Measurements from ENCODE around the gene RAB11FIP3. TPM values are rescaled to one million over a fixed set of nuclear protein-coding genes. Genes with fewer than 3 reads are reported as not detected.

RAB11FIP3 gene
- total and polyA plus RNA-seq, 4 donors: 22.0 to 68.8 (median 61.9) TPM

- no peaks in the 10 kb centered on the region for H3K36me3 ChIP-seq (ENCODE audit: control insufficient read depth in 1 of 2, insufficient read depth in 2 of 2, low read length in 1 of 2)
- no peak overlapping the region for H3K27ac ChIP-seq (ENCODE audit: low read depth in 1 of 2, low read length in 2 of 2)
- H3K4me3 ChIP-seq (ENCODE audit: low read length in 2 of 2): no peak overlapping the region
- intact Hi-C loops (cut with DNase I): no loop called here
- no peak for DNase-seq
- ATAC-seq (ENCODE audit: low FRiP score): no peak
- no peaks in the 10 kb centered on the region for H3K27me3 ChIP-seq (ENCODE audit: control insufficient read depth in 1 of 2, insufficient read depth in 2 of 2, low read length in 1 of 2)
- no peaks in the 10 kb centered on the region for H3K9me3 ChIP-seq (ENCODE audit: control insufficient read depth, low read length)
- no peaks in the 10 kb centered on the region for H3K4me1 ChIP-seq (ENCODE audit: control insufficient read depth in 1 of 2, insufficient read depth in 2 of 2, low read length in 2 of 2)
- WGBS, 2 donors: 77 to 80% methylated on average over 29 to 30 of the region's 30 CpGs
These were observed 108.1 kb downstream of the RAB11FIP3 start for GRCh38 chr16:533391-534123.

GRCh38 chr16:534135-534534, 108.7 kb downstream of the RAB11FIP3 start:
- Histone ChIP-seq H3K27me3 (ENCODE audit: control insufficient read depth in 1 of 2, insufficient read depth in 2 of 2, low read length in 1 of 2) (no peaks in the 10 kb centered on the region), H3K4me1 (ENCODE audit: control insufficient read depth in 1 of 2, insufficient read depth in 2 of 2, low read length in 2 of 2) (no peaks in the 10 kb centered on the region), H3K27ac (ENCODE audit: low read depth in 1 of 2, low read length in 2 of 2) (no peak overlapping the region), H3K4me3 (ENCODE audit: low read length in 2 of 2) (no peak overlapping the region), H3K36me3 (ENCODE audit: control insufficient read depth in 1 of 2, insufficient read depth in 2 of 2, low read length in 1 of 2) (no peaks in the 10 kb centered on the region), H3K9me3 (ENCODE audit: control insufficient read depth, low read length) (no peaks in the 10 kb centered on the region)
- no peak for DNase-seq
- ATAC-seq (ENCODE audit: low FRiP score): no peak
- 85 to 89% methylated on average over 21 of the region's 21 CpGs for WGBS, 2 donors
- intact Hi-C loops (cut with DNase I): no loop called here

- H3K9me3 ChIP-seq (ENCODE audit: control insufficient read depth, low read length): no peaks in the 10 kb centered on the region
- ATAC-seq (ENCODE audit: low FRiP score): no peak
- H3K36me3 ChIP-seq (ENCODE audit: control insufficient read depth in 1 of 2, insufficient read depth in 2 of 2, low read length in 1 of 2): no peaks in the 10 kb centered on the region
- no peak for DNase-seq
- no peaks in the 10 kb centered on the region for H3K4me1 ChIP-seq (ENCODE audit: control insufficient read depth in 1 of 2, insufficient read depth in 2 of 2, low read length in 2 of 2)
- WGBS, 2 donors: 93 to 94% methylated on average over 27 of the region's 27 CpGs
- H3K4me3 ChIP-seq (ENCODE audit: low read length in 2 of 2): no peak overlapping the region
- no peak overlapping the region for H3K27ac ChIP-seq (ENCODE audit: low read depth in 1 of 2, low read length in 2 of 2)
- intact Hi-C loops (cut with DNase I): no loop called here
- H3K27me3 ChIP-seq (ENCODE audit: control insufficient read depth in 1 of 2, insufficient read depth in 2 of 2, low read length in 1 of 2): no peaks in the 10 kb centered on the region
These were observed 109.5 kb downstream of the RAB11FIP3 start for GRCh38 chr16:534856-535445.

GRCh38 chr16:535446-536405, 110.3 kb downstream of the RAB11FIP3 start:
- no peak overlapping the region for H3K27ac ChIP-seq (ENCODE audit: low read depth in 1 of 2, low read length in 2 of 2)
- no peaks in the 10 kb centered on the region for H3K4me1 ChIP-seq (ENCODE audit: control insufficient read depth in 1 of 2, insufficient read depth in 2 of 2, low read length in 2 of 2)
- 89 to 90% methylated on average over 35 to 39 of the region's 39 CpGs for WGBS, 2 donors
- no peaks in the 10 kb centered on the region for H3K36me3 ChIP-seq (ENCODE audit: control insufficient read depth in 1 of 2, insufficient read depth in 2 of 2, low read length in 1 of 2)
- no peak overlapping the region for H3K4me3 ChIP-seq (ENCODE audit: low read length in 2 of 2)
- no peaks in the 10 kb centered on the region for H3K27me3 ChIP-seq (ENCODE audit: control insufficient read depth in 1 of 2, insufficient read depth in 2 of 2, low read length in 1 of 2)
- intact Hi-C loops (cut with DNase I): no loop called here
- H3K9me3 ChIP-seq (ENCODE audit: control insufficient read depth, low read length): no peaks in the 10 kb centered on the region
- DNase-seq (no peak), ATAC-seq (ENCODE audit: low FRiP score) (no peak)

- WGBS, 2 donors: 90 to 94% methylated on average over 17 of the region's 17 CpGs
- no peak for DNase-seq
- Histone ChIP-seq H3K9me3 (ENCODE audit: control insufficient read depth, low read length) (no peaks in the 10 kb centered on the region), H3K27ac (ENCODE audit: low read depth in 1 of 2, low read length in 2 of 2) (no peak overlapping the region), H3K36me3 (ENCODE audit: control insufficient read depth in 1 of 2, insufficient read depth in 2 of 2, low read length in 1 of 2) (no peaks in the 10 kb centered on the region), H3K27me3 (ENCODE audit: control insufficient read depth in 1 of 2, insufficient read depth in 2 of 2, low read length in 1 of 2) (no peaks in the 10 kb centered on the region), H3K4me3 (ENCODE audit: low read length in 2 of 2) (no peak overlapping the region), H3K4me1 (ENCODE audit: control insufficient read depth in 1 of 2, insufficient read depth in 2 of 2, low read length in 2 of 2) (no peaks in the 10 kb centered on the region)
- no peak for ATAC-seq (ENCODE audit: low FRiP score)
- intact Hi-C loops (cut with DNase I): no loop called here
These were observed 111.3 kb downstream of the RAB11FIP3 start for GRCh38 chr16:536746-537145.

- H3K27ac ChIP-seq (ENCODE audit: low read depth in 1 of 2, low read length in 2 of 2): no peak overlapping the region
- H3K4me1 ChIP-seq (ENCODE audit: control insufficient read depth in 1 of 2, insufficient read depth in 2 of 2, low read length in 2 of 2): no peaks in the 10 kb centered on the region
- H3K27me3 ChIP-seq (ENCODE audit: control insufficient read depth in 1 of 2, insufficient read depth in 2 of 2, low read length in 1 of 2): no peaks in the 10 kb centered on the region
- WGBS, 2 donors: 95 to 96% methylated on average over 60 of the region's 60 CpGs
- H3K36me3 ChIP-seq (ENCODE audit: control insufficient read depth in 1 of 2, insufficient read depth in 2 of 2, low read length in 1 of 2): no peaks in the 10 kb centered on the region
- no peak for ATAC-seq (ENCODE audit: low FRiP score)
- DNase-seq: no peak
- H3K9me3 ChIP-seq (ENCODE audit: control insufficient read depth, low read length): no peaks in the 10 kb centered on the region
- no peak overlapping the region for H3K4me3 ChIP-seq (ENCODE audit: low read length in 2 of 2)
- intact Hi-C loops (cut with DNase I): no loop called here
These were observed 112.2 kb downstream of the RAB11FIP3 start for GRCh38 chr16:537415-538335.

- ATAC-seq (ENCODE audit: low FRiP score): no peak
- Histone ChIP-seq H3K4me3 (ENCODE audit: low read length in 2 of 2) (no peak overlapping the region), H3K36me3 (ENCODE audit: control insufficient read depth in 1 of 2, insufficient read depth in 2 of 2, low read length in 1 of 2) (no peaks in the 10 kb centered on the region), H3K9me3 (ENCODE audit: control insufficient read depth, low read length) (no peaks in the 10 kb centered on the region), H3K4me1 (ENCODE audit: control insufficient read depth in 1 of 2, insufficient read depth in 2 of 2, low read length in 2 of 2) (no peaks in the 10 kb centered on the region), H3K27ac (ENCODE audit: low read depth in 1 of 2, low read length in 2 of 2) (no peak overlapping the region), H3K27me3 (ENCODE audit: control insufficient read depth in 1 of 2, insufficient read depth in 2 of 2, low read length in 1 of 2) (no peaks in the 10 kb centered on the region)
- 84 to 85% methylated on average over 33 to 34 of the region's 34 CpGs for WGBS, 2 donors
- no peak for DNase-seq
- intact Hi-C loops (cut with DNase I): no loop called here
These were observed 114.6 kb downstream of the RAB11FIP3 start for GRCh38 chr16:539901-540530.

Measured in aorta (tissue), 5 donors.